Measurements from ENCODE around the gene MORN4.

MORN4 gene

DNA sequence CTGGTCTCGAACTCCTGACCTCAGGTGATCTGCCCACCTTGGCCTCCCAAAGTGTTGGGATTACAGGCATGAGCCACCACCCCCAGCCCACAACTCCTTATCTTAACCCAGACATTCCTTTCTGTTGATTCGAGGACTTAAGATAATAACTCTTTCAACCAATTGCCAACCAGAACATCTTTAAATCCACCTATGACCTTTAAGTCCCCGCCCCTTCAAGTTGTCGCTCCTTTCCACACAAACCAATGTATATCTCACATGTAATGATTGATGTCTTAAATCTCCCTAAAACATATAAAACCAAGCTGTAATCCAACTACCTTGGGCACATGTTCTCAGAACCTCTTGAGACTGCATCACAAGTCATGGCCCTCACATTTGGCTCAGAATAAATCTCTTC, 68.5 kb downstream of the MORN4 start:
- Histone ChIP-seq H2BK120ac (ENCODE audit: low read depth, low read length) (no peak overlapping the region), H4K91ac (ENCODE audit: low read depth, low read length, poor library complexity) (no peak overlapping the region), H4K8ac (ENCODE audit: low read depth, low read length) (no peak overlapping the region), H3K9ac (ENCODE audit: low read depth, low read length, poor library complexity) (no peak overlapping the region), H3K9me3 (replicated peaks in 1 of 2; ENCODE audit: control insufficient read depth in 2 of 2, insufficient read depth in 1 of 2, low read depth in 1 of 2, low read length in 2 of 2) (peaks cover 0 to 4% of the 10 kb centered on the region in 2 donors), H3K18ac (ENCODE audit: low read length) (no peak overlapping the region), H2BK15ac (ENCODE audit: low read length) (no peak overlapping the region), H2AFZ (ENCODE audit: low read length) (no peak overlapping the region), H2AK5ac (ENCODE audit: low read depth, low read length) (no peak overlapping the region), H3K4me2 (ENCODE audit: insufficient read depth, low read length, poor library complexity, severe bottlenecking) (no peak overlapping the region), H3K23ac (ENCODE audit: low read depth, low read length, poor library complexity) (no peak overlapping the region), H3K4me3 (ENCODE audit: low read length in 2 of 2) (no peak overlapping the region), H3K4me1 (ENCODE audit: control insufficient read depth in 2 of 2, insufficient read depth in 1 of 2, low read depth in 1 of 2, low read length in 2 of 2) (no peaks in the 10 kb centered on the region), H3K36me3 (replicated peaks in 1 of 2; ENCODE audit: control insufficient read depth in 2 of 2, insufficient read depth in 2 of 2, low read length in 2 of 2) (peaks cover 0 to 2% of the 10 kb centered on the region in 2 donors), H3K27me3 (ENCODE audit: control insufficient read depth in 3 of 3, insufficient read depth in 3 of 3, low read depth in 1 of 3, low read length in 3 of 3) (no peaks in the 10 kb centered on the region), H3K4ac (ENCODE audit: low read length) (no peak overlapping the region), H2BK5ac (ENCODE audit: low read length) (no peak overlapping the region), H3K14ac (ENCODE audit: low read length) (no peak overlapping the region), H3K27ac (replicated peaks; ENCODE audit: low read length) (no peak overlapping the region), H2BK12ac (ENCODE audit: low read length) (no peak overlapping the region), H3K79me1 (ENCODE audit: low read depth, low read length) (no peaks in the 10 kb centered on the region)
- no peak for DNase-seq (ENCODE audit: low spot score)
- no CpG with 5 or more reads among the region's 4 CpGs for WGBS, 2 donors (ENCODE audit: extremely low coverage in 2 of 2, insufficient read length in 2 of 2, insufficient replicate concordance in 1 of 2)

Measured in neuronal stem cell (in vitro differentiated cells).